Smooth muscle cell (in vitro differentiated cells): ENCODE data around the gene STEAP3. TPM values are rescaled to one million over a fixed set of nuclear protein-coding genes. Genes with fewer than 3 reads are reported as not detected.

Experiments used
- DNase-seq: peaks from one replicate; lab custom pipeline; 2025; ENCODE audit not compliant: unreplicated experiment; lab: John Stamatoyannopoulos, UW
- H2AFZ ChIP-seq: fragments of 200-600 bp; sonication (generic); 2 replicates; pipeline ENCODE4 v1.6.0; 2016; ENCODE audit warnings: antibody characterized with exemption, low read depth, mild to moderate bottlenecking
- H3F3A ChIP-seq: fragments of 200-600 bp; sonication (generic); 2 replicates; pipeline ENCODE4 v1.6.0; 2017; ENCODE audit warnings: antibody characterized with exemption, low read depth
- H3K27ac ChIP-seq: fragments of 200-600 bp; sonication (generic); 2 replicates; pipeline ENCODE4 v1.5.1; 2016; ENCODE audit warnings: low read depth, mild to moderate bottlenecking
- H3K27me3 ChIP-seq: fragments of 200-600 bp; sonication (generic); 2 replicates; pipeline ENCODE4 v1.6.1; 2016; ENCODE audit warnings: low read depth, mild to moderate bottlenecking
- H3K36me3 ChIP-seq: fragments of 200-600 bp; sonication (generic); 2 replicates; pipeline ENCODE4 v1.5.1; 2016; ENCODE audit warnings: low read depth
- H3K4me1 ChIP-seq: fragments of 200-600 bp; sonication (generic); 2 replicates; pipeline ENCODE4 v1.5.1; 2016; ENCODE audit warnings: low read depth
- H3K4me2 ChIP-seq: fragments of 200-600 bp; sonication (generic); 2 replicates; pipeline ENCODE4 v1.6.0; 2016; ENCODE audit warnings: mild to moderate bottlenecking
- H3K4me3 ChIP-seq: fragments of 200-600 bp; sonication (generic); 2 replicates; pipeline ENCODE4 v1.5.1; 2016; ENCODE audit warnings: mild to moderate bottlenecking
- H3K79me2 ChIP-seq: fragments of 200-600 bp; sonication (generic); 2 replicates; pipeline ENCODE4 v1.6.0; 2016; ENCODE audit warnings: low read depth, mild to moderate bottlenecking
- H3K9ac ChIP-seq: fragments of 200-600 bp; sonication (generic); 2 replicates; pipeline ENCODE4 v1.6.0; 2016; ENCODE audit warnings: low read depth
- H3K9me3 ChIP-seq: fragments of 200-600 bp; sonication (generic); replicated peaks from 2 replicates; pipeline ENCODE4 v1.5.1; 2016; ENCODE audit warnings: low read depth
- H4K20me1 ChIP-seq: fragments of 200-600 bp; sonication (generic); 2 replicates; pipeline ENCODE4 v1.6.0; 2016; ENCODE audit warnings: low read depth
- whole genome bisulfite sequencing: methylation state at CpG from one replicate; pipeline ENCODE4 v1.1.7; 2016; ENCODE audit warnings: low lambda C conversion rate; 5-methylcytosine and 5-hydroxymethylcytosine counted together
- polyA plus RNA-seq: library from polyadenylated mRNA; unstranded; fragments of >200 nt; fragmentation: Nextera tagmentation; extraction: Ambion mirVana; gene quantifications from 2 replicates; pipeline ENCODE4 v1.2.1, GENCODE V29; 2016
- total RNA-seq: library from RNA; depleted of rRNA; stranded (reverse); fragments of >200 nt; gene quantifications from 2 replicates; pipeline ENCODE4 v1.2.3, GENCODE V29; 2014
- TF ChIP-seq, protein P1 (sequence below): fragments of 200-600 bp; sonication (generic); IDR thresholded peaks from 2 replicates; pipeline ENCODE4 v1.5.1; 2017; ENCODE audit warnings: borderline replicate concordance, mild to moderate bottlenecking, antibody characterized with exemption; ENCODE audit not compliant: insufficient read depth, poor library complexity, severe bottlenecking

STEAP3 gene
- total and polyA plus RNA-seq, 2 experiments from 2014 or later = 0.87 to 2.9 TPM

DNA sequence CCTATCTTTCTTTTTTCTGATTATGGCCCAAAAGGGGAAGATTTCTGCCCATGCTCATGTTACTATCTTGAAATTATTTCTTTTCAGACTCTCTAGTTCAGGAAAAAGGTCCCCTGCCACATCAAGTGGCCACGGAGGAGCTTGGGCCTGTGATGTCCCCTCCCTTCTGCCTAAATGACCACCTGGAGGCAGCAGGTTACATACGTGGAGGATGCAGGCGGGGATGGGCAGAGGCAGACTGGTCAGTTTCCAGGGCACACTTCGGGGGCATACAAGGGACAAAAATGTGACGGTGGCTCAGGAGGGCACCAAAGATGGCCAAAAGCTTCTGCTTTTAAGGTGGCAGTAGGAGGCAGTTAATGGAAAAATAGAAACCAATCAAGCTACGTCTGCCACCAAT, 30.7 kb upstream of the STEAP3 start:
- H4K20me1 ChIP-seq = no peaks in the 10 kb centered on the region
- TF ChIP-seq, protein P1, sequence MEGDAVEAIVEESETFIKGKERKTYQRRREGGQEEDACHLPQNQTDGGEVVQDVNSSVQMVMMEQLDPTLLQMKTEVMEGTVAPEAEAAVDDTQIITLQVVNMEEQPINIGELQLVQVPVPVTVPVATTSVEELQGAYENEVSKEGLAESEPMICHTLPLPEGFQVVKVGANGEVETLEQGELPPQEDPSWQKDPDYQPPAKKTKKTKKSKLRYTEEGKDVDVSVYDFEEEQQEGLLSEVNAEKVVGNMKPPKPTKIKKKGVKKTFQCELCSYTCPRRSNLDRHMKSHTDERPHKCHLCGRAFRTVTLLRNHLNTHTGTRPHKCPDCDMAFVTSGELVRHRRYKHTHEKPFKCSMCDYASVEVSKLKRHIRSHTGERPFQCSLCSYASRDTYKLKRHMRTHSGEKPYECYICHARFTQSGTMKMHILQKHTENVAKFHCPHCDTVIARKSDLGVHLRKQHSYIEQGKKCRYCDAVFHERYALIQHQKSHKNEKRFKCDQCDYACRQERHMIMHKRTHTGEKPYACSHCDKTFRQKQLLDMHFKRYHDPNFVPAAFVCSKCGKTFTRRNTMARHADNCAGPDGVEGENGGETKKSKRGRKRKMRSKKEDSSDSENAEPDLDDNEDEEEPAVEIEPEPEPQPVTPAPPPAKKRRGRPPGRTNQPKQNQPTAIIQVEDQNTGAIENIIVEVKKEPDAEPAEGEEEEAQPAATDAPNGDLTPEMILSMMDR = no peak
- no peaks in the 10 kb centered on the region for H3K9me3 ChIP-seq
- no peak overlapping the region for H3K9ac ChIP-seq
- H3K27me3 ChIP-seq = peaks cover 10% of the 10 kb centered on the region
- no peaks in the 10 kb centered on the region for H3K79me2 ChIP-seq
- H3K27ac ChIP-seq = no peak overlapping the region
- H2AFZ ChIP-seq = no peak overlapping the region
- peaks cover 7% of the 10 kb centered on the region for H3K4me1 ChIP-seq
- DNase-seq = no peak
- H3K4me3 ChIP-seq = no peak overlapping the region
- no peaks in the 10 kb centered on the region for H3F3A ChIP-seq
- WGBS = 82% methylated on average over 6 of the region's 6 CpGs
- H3K4me2 ChIP-seq = no peak overlapping the region
- H3K36me3 ChIP-seq = no peaks in the 10 kb centered on the region

DNA sequence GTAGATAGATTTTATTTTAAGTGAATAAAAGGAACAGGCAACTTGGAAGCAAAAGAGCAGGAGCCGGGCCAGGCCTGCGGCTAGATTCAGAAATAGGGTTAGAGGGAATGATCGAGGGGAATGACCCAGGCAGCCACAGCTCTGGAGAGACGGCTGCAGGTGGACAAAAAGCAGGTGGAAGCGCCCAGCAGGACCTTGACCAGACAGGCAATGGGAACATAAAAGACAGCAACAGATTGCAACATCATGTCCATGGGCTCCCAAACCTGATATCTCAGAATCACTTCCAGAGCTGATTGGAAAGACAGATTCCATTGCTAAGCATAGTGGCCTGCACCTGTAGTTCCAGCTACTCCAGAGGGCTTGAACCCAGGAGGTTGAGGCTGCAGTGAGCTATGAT, 28.6 kb upstream of the STEAP3 start:
- peaks cover 3% of the 10 kb centered on the region for H3K27me3 ChIP-seq
- H3K36me3 ChIP-seq = no peaks in the 10 kb centered on the region
- peaks cover 2% of the 10 kb centered on the region for H3F3A ChIP-seq
- H4K20me1 ChIP-seq = no peaks in the 10 kb centered on the region
- H3K79me2 ChIP-seq = no peaks in the 10 kb centered on the region
- 88% methylated on average over 5 of the region's 5 CpGs for WGBS
- no peak overlapping the region for H3K27ac ChIP-seq
- H3K9ac ChIP-seq = no peak overlapping the region
- peaks cover 7% of the 10 kb centered on the region for H3K4me1 ChIP-seq
- no peak overlapping the region for H2AFZ ChIP-seq
- no peak overlapping the region for H3K4me3 ChIP-seq
- TF ChIP-seq, protein P1 = no peak
- no peak overlapping the region for H3K4me2 ChIP-seq
- no peak for DNase-seq
- no peaks in the 10 kb centered on the region for H3K9me3 ChIP-seq

DNA sequence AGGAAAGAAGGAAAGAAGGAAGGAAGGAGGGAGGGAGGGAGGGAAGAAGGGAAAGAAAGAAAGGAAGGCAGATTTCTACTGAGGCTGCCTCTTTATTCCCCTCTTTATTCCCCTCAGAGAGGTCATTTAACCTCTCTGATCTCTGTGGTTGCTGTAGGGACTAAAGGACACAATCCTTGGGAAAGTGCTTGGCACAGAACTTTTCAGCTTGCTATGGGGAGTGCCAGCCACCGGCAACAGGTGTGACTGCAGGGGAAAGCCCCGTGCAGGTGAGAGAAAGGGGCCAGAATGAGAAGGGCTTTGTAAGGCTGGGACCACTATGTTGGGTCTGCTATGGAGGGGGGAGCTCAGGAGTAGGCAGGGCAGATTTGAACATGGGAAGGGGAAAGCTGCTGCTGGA, 27.7 kb upstream of the STEAP3 start:
- TF ChIP-seq, protein P1 = no peak
- Histone ChIP-seq H3K9ac (no peak overlapping the region), H3K79me2 (no peaks in the 10 kb centered on the region), H3K4me1 (peaks cover 7% of the 10 kb centered on the region), H3K36me3 (no peaks in the 10 kb centered on the region), H4K20me1 (no peaks in the 10 kb centered on the region), H3K27ac (no peak overlapping the region), H3K4me2 (no peak overlapping the region), H2AFZ (no peak overlapping the region), H3K9me3 (no peaks in the 10 kb centered on the region), H3K27me3 (peaks cover 5% of the 10 kb centered on the region), H3K4me3 (no peak overlapping the region), H3F3A (peaks cover 2% of the 10 kb centered on the region)
- WGBS = 44% methylated on average over 2 of the region's 2 CpGs
- no peak for DNase-seq

DNA sequence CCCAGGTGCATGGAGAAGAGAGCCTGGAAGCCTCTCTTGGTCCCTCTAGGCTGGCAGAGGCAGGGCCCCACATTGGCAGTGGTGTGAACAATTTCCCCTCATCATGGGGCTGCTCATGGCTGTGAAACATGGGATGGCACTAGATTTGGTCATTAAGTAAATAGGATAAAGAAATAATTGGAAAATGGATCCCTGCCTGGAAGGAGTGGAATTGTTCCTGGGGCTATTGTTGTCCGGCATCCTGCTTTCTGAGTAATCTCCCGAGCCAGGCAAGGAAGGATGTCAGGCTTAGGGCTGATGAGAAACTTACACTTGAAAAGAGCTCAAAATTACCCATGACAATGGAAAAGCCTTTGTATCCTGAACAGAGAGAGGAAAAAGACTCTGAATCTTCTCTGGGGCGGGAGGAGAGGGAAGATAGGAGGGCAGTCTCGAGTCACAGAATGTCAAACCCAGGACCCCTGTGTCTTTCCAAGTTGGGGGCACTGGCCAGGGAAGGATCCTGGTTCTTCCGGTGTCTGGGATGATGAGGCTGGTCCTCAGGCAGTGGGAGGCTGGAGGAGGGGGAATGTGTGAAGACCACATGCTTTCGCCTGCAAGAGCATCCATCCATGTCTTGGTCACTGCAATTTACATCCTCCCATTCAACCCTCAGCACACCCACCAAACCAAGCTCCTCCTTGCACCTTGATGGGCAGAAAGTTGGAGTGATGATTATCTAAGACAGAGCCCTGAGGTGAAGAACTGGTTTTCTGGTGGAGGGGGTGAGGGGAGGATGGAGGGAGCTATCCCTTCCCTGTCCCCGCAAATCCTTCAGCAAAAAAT, 27.1 kb upstream of the STEAP3 start:
- Histone ChIP-seq H3K79me2 (no peaks in the 10 kb centered on the region), H3K4me3 (no peak overlapping the region), H4K20me1 (no peaks in the 10 kb centered on the region), H3K4me1 (peaks cover 7% of the 10 kb centered on the region), H3K27ac (no peak overlapping the region), H3K36me3 (no peaks in the 10 kb centered on the region), H3F3A (peaks cover 2% of the 10 kb centered on the region), H3K4me2 (no peak overlapping the region), H3K9me3 (no peaks in the 10 kb centered on the region), H3K27me3 (peaks cover 8% of the 10 kb centered on the region), H2AFZ (no peak overlapping the region), H3K9ac (no peak overlapping the region)
- TF ChIP-seq, protein P1 = no peak
- DNase-seq = no peak
- WGBS = 40% methylated on average over 7 of the region's 7 CpGs
